Choroid plexus epithelial cell (primary cell): ENCODE results near the gene DENND6B.
"Not testable (repeated sequence)": the region's sequence is repeated elsewhere in the genome, so short reads cannot be mapped to it uniquely, and the experiment has no call there.

Source experiments
- DNase-seq: peaks from one replicate; pipeline ENCODE4 v3.0.0-alpha.2; 2010; ENCODE audit warnings: low read depth
- H3K4me3 ChIP-seq: 2 replicates; pipeline ENCODE4 v1.5.1; 2011; ENCODE audit warnings: low read depth, mild to moderate bottlenecking, control low read depth, low read length, moderate library complexity
- CTCF ChIP-seq: conservative IDR thresholded peaks from 2 replicates; pipeline ENCODE4 v1.5.1; 2011; ENCODE audit warnings: low read depth, mild to moderate bottlenecking, control low read depth, inconsistent platforms, low read length, moderate library complexity

Gene DENND6B

GRCh38 chr22:50276143-50276542 lies 50.7 kb downstream of the DENND6B start:
- no peak overlapping the region for H3K4me3 ChIP-seq
- TF ChIP-seq CTCF, result peak; percentile 45
- DNase-seq, result peak; percentile 76

- TF ChIP-seq CTCF, result no peak
- DNase-seq, result no peak
- no peak overlapping the region for H3K4me3 ChIP-seq
Observed at GRCh38 chr22:50275181-50276055, 51.4 kb downstream of the DENND6B start.

GRCh38 chr22:50274771-50275170 lies 52.0 kb downstream of the DENND6B start:
- no peak for DNase-seq
- no peak overlapping the region for H3K4me3 ChIP-seq

GRCh38 chr22:50274311-50274710 lies 52.5 kb downstream of the DENND6B start:
- peak; percentile 53 for TF ChIP-seq CTCF
- H3K4me3 ChIP-seq, result no peak overlapping the region
- peak; percentile 69 for DNase-seq

More at GRCh38 chr22:50274771-50275170, 52.0 kb downstream of the DENND6B start:
- no peak for TF ChIP-seq CTCF

- not testable (repeated sequence) for DNase-seq, H3K4me3 ChIP-seq
Observed at GRCh38 chr22:50273781-50274180, 53.0 kb downstream of the DENND6B start.

- not testable (repeated sequence) for DNase-seq, H3K4me3 ChIP-seq
Observed at GRCh38 chr22:50273352-50273751, 53.5 kb downstream of the DENND6B start.

GRCh38 chr22:50272044-50272802 lies 54.6 kb downstream of the DENND6B start:
- DNase-seq, result no peak
- no peak for TF ChIP-seq CTCF
- no peak overlapping the region for H3K4me3 ChIP-seq
